ENCODE results near the gene RBM33.

The RBM33 gene

GRCh38 chr7:155722118-155722517 lies 77.7 kb downstream of the RBM33 start (continued):
- TF ChIP-seq, protein P1, sequence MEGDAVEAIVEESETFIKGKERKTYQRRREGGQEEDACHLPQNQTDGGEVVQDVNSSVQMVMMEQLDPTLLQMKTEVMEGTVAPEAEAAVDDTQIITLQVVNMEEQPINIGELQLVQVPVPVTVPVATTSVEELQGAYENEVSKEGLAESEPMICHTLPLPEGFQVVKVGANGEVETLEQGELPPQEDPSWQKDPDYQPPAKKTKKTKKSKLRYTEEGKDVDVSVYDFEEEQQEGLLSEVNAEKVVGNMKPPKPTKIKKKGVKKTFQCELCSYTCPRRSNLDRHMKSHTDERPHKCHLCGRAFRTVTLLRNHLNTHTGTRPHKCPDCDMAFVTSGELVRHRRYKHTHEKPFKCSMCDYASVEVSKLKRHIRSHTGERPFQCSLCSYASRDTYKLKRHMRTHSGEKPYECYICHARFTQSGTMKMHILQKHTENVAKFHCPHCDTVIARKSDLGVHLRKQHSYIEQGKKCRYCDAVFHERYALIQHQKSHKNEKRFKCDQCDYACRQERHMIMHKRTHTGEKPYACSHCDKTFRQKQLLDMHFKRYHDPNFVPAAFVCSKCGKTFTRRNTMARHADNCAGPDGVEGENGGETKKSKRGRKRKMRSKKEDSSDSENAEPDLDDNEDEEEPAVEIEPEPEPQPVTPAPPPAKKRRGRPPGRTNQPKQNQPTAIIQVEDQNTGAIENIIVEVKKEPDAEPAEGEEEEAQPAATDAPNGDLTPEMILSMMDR (tag by site-specific recombination; IDR thresholded peaks at IDR 0.05) = no peak
- TF ChIP-seq PRDM10 (tag by site-specific recombination; IDR thresholded peaks at IDR 0.05) (no peak), MYNN (tag by site-specific recombination; IDR thresholded peaks at IDR 0.05; ENCODE audit: borderline replicate concordance) (no peak), ZNF777 (tag by site-specific recombination; IDR thresholded peaks at IDR 0.05; ENCODE audit: borderline replicate concordance) (no peak), ZNF561 (tag by site-specific recombination; IDR thresholded peaks at IDR 0.05; ENCODE audit: borderline replicate concordance) (no peak), ZNF571 (tag by site-specific recombination; IDR thresholded peaks at IDR 0.05) (no peak), ZNF311 (tag by site-specific recombination; IDR thresholded peaks at IDR 0.05; ENCODE audit: borderline replicate concordance) (no peak), KLF9 (tag by site-specific recombination; IDR thresholded peaks at IDR 0.05; ENCODE audit: low read depth) (no peak), ZNF366 (tag by site-specific recombination; conservative IDR thresholded peaks at IDR 0.05) (no peak)
- TF ChIP-seq, protein P2, sequence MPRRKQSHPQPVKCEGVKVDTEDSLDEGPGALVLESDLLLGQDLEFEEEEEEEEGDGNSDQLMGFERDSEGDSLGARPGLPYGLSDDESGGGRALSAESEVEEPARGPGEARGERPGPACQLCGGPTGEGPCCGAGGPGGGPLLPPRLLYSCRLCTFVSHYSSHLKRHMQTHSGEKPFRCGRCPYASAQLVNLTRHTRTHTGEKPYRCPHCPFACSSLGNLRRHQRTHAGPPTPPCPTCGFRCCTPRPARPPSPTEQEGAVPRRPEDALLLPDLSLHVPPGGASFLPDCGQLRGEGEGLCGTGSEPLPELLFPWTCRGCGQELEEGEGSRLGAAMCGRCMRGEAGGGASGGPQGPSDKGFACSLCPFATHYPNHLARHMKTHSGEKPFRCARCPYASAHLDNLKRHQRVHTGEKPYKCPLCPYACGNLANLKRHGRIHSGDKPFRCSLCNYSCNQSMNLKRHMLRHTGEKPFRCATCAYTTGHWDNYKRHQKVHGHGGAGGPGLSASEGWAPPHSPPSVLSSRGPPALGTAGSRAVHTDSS (tag by site-specific recombination; IDR thresholded peaks at IDR 0.05) = no peak
- TF ChIP-seq, protein P3, sequence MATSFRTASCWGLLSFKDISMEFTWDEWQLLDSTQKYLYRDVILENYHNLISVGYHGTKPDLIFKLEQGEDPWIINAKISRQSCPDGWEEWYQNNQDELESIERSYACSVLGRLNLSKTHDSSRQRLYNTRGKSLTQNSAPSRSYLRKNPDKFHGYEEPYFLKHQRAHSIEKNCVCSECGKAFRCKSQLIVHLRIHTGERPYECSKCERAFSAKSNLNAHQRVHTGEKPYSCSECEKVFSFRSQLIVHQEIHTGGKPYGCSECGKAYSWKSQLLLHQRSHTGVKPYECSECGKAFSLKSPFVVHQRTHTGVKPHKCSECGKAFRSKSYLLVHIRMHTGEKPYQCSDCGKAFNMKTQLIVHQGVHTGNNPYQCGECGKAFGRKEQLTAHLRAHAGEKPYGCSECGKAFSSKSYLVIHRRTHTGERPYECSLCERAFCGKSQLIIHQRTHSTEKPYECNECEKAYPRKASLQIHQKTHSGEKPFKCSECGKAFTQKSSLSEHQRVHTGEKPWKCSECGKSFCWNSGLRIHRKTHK (tag by site-specific recombination; IDR thresholded peaks at IDR 0.05) = no peak

- POLR2A ChIA-PET = no interaction called here
- Histone ChIP-seq H3K9me3 (ENCODE audit: control insufficient read depth, insufficient read depth, low read depth, low read length) (no peaks in the 10 kb centered on the region), H3K36me3 (ENCODE audit: control insufficient read depth in 2 of 2, insufficient read depth in 1 of 2, low read length in 2 of 2) (peaks cover 0 to 35% of the 10 kb centered on the region in 2 experiments; a peak in 1 of 3 replicates), H3K4me1 (ENCODE audit: control insufficient read depth, insufficient read depth, low read length) (no peaks in the 10 kb centered on the region), H3K27ac (ENCODE audit: extremely low read depth, low read depth, low read length) (no peak overlapping the region), H3K4me3 (ENCODE audit: low read depth, low read length) (no peak overlapping the region)
- CTCF ChIA-PET = interaction anchor here (0.7 to 1.6 kb wide), 4 partner anchors 8 to 124 kb away, joined by 3 to 6 read pairs (median 4); no protein-coding TSS in a partner anchor
- no peak for TF ChIP-seq YY2 (tag by site-specific recombination; IDR thresholded peaks at IDR 0.05)
- TF ChIP-seq ZNF19 (tag by site-specific recombination; IDR thresholded peaks at IDR 0.05; ENCODE audit: low read depth) = no peak
- no peak for TF ChIP-seq HOXC10 (CRISPR knock-in tag; IDR thresholded peaks at IDR 0.05)
- no peak for TF ChIP-seq ZNF548 (tag by site-specific recombination; IDR thresholded peaks at IDR 0.05)
- TF ChIP-seq, protein P4, sequence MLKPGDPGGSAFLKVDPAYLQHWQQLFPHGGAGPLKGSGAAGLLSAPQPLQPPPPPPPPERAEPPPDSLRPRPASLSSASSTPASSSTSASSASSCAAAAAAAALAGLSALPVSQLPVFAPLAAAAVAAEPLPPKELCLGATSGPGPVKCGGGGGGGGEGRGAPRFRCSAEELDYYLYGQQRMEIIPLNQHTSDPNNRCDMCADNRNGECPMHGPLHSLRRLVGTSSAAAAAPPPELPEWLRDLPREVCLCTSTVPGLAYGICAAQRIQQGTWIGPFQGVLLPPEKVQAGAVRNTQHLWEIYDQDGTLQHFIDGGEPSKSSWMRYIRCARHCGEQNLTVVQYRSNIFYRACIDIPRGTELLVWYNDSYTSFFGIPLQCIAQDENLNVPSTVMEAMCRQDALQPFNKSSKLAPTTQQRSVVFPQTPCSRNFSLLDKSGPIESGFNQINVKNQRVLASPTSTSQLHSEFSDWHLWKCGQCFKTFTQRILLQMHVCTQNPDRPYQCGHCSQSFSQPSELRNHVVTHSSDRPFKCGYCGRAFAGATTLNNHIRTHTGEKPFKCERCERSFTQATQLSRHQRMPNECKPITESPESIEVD (tag by site-specific recombination; IDR thresholded peaks at IDR 0.05) = no peak
- TF ChIP-seq, protein P5, sequence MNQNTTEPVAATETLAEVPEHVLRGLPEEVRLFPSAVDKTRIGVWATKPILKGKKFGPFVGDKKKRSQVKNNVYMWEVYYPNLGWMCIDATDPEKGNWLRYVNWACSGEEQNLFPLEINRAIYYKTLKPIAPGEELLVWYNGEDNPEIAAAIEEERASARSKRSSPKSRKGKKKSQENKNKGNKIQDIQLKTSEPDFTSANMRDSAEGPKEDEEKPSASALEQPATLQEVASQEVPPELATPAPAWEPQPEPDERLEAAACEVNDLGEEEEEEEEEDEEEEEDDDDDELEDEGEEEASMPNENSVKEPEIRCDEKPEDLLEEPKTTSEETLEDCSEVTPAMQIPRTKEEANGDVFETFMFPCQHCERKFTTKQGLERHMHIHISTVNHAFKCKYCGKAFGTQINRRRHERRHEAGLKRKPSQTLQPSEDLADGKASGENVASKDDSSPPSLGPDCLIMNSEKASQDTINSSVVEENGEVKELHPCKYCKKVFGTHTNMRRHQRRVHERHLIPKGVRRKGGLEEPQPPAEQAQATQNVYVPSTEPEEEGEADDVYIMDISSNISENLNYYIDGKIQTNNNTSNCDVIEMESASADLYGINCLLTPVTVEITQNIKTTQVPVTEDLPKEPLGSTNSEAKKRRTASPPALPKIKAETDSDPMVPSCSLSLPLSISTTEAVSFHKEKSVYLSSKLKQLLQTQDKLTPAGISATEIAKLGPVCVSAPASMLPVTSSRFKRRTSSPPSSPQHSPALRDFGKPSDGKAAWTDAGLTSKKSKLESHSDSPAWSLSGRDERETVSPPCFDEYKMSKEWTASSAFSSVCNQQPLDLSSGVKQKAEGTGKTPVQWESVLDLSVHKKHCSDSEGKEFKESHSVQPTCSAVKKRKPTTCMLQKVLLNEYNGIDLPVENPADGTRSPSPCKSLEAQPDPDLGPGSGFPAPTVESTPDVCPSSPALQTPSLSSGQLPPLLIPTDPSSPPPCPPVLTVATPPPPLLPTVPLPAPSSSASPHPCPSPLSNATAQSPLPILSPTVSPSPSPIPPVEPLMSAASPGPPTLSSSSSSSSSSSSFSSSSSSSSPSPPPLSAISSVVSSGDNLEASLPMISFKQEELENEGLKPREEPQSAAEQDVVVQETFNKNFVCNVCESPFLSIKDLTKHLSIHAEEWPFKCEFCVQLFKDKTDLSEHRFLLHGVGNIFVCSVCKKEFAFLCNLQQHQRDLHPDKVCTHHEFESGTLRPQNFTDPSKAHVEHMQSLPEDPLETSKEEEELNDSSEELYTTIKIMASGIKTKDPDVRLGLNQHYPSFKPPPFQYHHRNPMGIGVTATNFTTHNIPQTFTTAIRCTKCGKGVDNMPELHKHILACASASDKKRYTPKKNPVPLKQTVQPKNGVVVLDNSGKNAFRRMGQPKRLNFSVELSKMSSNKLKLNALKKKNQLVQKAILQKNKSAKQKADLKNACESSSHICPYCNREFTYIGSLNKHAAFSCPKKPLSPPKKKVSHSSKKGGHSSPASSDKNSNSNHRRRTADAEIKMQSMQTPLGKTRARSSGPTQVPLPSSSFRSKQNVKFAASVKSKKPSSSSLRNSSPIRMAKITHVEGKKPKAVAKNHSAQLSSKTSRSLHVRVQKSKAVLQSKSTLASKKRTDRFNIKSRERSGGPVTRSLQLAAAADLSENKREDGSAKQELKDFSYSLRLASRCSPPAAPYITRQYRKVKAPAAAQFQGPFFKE (tag by site-specific recombination; IDR thresholded peaks at IDR 0.05; ENCODE audit: borderline replicate concordance) = no peak
Observed at GRCh38 chr7:155722936-155723335, 78.5 kb downstream of the RBM33 start.
